Activated naive CD8-positive, alpha-beta T cell treated with anti-CD3 and anti-CD28 coated beads, Interleukin-2, amount 50 U/mL, for 24 hours (primary cell): ENCODE measurements around the gene SPOPL.

Source experiments
- ATAC-seq: fragments of 150-1000 bp; cut with Tn5 transposase; one replicate; pipeline ENCODE4 v1.10.0; 2021
- DNase-seq: peaks from one replicate; pipeline ENCODE4 v3.0.0; 2021
- H3K27ac Mint-ChIP-seq: one replicate; pipeline ENCODE4 v1.8.0; 2021; ENCODE audit warnings: mild to moderate bottlenecking, mixed read lengths
- H3K27me3 Mint-ChIP-seq: one replicate; pipeline ENCODE4 v1.8.0; 2021; ENCODE audit warnings: mixed read lengths
- H3K36me3 Mint-ChIP-seq: one replicate; pipeline ENCODE4 v1.8.0; 2021; ENCODE audit warnings: low read depth, mixed read lengths
- H3K4me1 Mint-ChIP-seq: one replicate; pipeline ENCODE4 v1.8.0; 2021; ENCODE audit warnings: mixed read lengths
- H3K4me3 Mint-ChIP-seq: one replicate; pipeline ENCODE4 v1.8.0; 2021; ENCODE audit warnings: mild to moderate bottlenecking, moderate library complexity, mixed read lengths
- H3K9me3 Mint-ChIP-seq: one replicate; pipeline ENCODE4 v1.8.0; 2021; ENCODE audit warnings: mixed read lengths

SPOPL gene

GRCh38 chr2:138577066-138577465 lies 75.5 kb downstream of the SPOPL start:
- H3K9me3 Mint-ChIP-seq: peaks cover 40% of the 10 kb centered on the region
- ATAC-seq: no peak
- no peak overlapping the region for H3K27ac Mint-ChIP-seq
- no peaks in the 10 kb centered on the region for H3K4me1 Mint-ChIP-seq
- DNase-seq: no peak
- H3K27me3 Mint-ChIP-seq: no peaks in the 10 kb centered on the region
- H3K36me3 Mint-ChIP-seq: peaks cover 65% of the 10 kb centered on the region
- no peak overlapping the region for H3K4me3 Mint-ChIP-seq

- DNase-seq (no peak), ATAC-seq (no peak)
- Mint-ChIP-seq H3K36me3 (peaks cover 55% of the 10 kb centered on the region), H3K4me1 (no peaks in the 10 kb centered on the region), H3K27me3 (no peaks in the 10 kb centered on the region), H3K27ac (no peak overlapping the region), H3K9me3 (peaks cover 32% of the 10 kb centered on the region), H3K4me3 (no peak overlapping the region)
Measured at GRCh38 chr2:138579556-138579955, 78.0 kb downstream of the SPOPL start.

GRCh38 chr2:138581909-138582308 lies 80.3 kb downstream of the SPOPL start:
- Mint-ChIP-seq H3K4me1 (no peaks in the 10 kb centered on the region), H3K4me3 (no peak overlapping the region), H3K36me3 (peaks cover 40% of the 10 kb centered on the region), H3K27ac (no peak overlapping the region), H3K9me3 (peaks cover 23% of the 10 kb centered on the region), H3K27me3 (no peaks in the 10 kb centered on the region)
- no peak for DNase-seq
- no peak for ATAC-seq

DNA sequence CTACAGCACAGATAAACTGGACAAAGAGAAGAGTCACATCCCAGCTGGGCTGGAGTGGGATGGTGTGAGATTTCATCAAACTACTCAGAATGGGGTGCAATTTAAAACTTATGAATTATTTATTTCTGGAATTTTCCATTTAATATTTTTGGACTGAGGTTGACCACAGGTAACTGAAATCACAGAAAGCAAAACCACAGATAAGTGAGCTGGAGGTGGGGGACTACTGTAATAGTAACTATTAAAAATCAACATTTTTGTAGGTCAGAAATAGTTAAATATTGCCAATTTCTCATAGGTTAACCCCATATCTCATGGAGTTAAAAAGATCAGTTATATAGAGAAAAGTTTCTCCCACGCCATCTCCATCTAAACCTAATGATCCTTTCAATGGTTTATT lies 88.1 kb downstream of the SPOPL start:
- ATAC-seq (no peak), DNase-seq (no peak)
- H3K4me3 Mint-ChIP-seq: no peak overlapping the region
- peaks cover 15% of the 10 kb centered on the region for H3K36me3 Mint-ChIP-seq
- no peaks in the 10 kb centered on the region for H3K4me1 Mint-ChIP-seq
- H3K27me3 Mint-ChIP-seq: no peaks in the 10 kb centered on the region
- no peaks in the 10 kb centered on the region for H3K9me3 Mint-ChIP-seq
- no peak overlapping the region for H3K27ac Mint-ChIP-seq

DNA sequence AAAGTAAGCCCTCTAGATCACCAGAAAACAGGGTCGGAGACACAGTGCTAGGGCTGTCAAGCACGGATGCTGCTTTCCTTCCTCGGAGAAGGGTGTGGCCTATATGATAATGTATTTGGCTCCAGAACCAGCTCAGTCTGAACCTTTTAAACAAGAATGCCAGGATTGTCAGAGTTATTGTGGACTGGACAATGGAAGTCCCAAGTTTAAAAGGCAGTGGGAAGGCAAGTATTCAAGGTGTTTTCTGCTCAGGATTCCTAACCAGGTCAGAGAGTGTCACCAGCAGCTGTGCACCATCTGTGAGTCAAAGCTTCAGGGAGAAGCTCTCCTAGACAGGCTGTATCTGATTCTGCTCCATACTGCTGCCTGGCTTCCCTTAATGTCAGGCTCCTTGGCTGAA lies 94.8 kb downstream of the SPOPL start:
- ATAC-seq (no peak), DNase-seq (no peak)
- Mint-ChIP-seq H3K27ac (no peak overlapping the region), H3K4me3 (no peak overlapping the region), H3K9me3 (no peaks in the 10 kb centered on the region), H3K36me3 (peaks cover 6% of the 10 kb centered on the region), H3K27me3 (no peaks in the 10 kb centered on the region), H3K4me1 (no peaks in the 10 kb centered on the region)

DNA sequence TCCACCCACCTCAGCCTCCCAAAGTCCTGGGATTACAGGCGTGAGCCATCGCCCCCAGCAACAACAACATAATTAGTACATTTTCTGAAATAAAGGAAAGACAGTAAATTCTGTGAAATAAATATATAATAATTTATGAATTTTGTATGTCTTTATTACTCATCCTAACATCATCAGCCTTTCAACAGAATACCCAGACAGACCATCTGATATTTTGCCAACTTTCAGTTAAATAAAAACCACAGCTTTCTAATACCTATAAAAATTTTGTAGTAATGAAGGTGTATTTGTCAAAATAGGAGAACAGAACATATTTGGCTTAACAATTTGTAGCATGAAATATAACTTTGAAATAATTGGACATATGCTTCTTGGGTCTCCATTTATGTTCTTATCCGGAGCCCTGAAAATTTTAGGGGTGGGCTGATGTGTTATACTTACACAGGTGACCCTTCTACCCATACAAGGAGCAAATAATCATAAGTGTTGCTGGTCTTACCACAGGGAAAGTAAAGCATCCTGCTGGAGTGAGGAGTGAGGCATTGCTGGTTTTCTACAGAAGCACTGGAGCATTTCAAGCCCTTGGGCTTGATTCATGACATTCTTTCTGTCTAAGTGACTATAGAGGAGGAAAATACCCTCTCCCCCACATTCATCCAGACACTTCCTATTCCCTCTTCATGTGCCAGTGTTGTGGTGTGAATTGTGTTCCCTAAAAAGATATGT lies 99.3 kb downstream of the SPOPL start:
- H3K4me3 Mint-ChIP-seq: no peak overlapping the region
- no peak overlapping the region for H3K27ac Mint-ChIP-seq
- H3K9me3 Mint-ChIP-seq: no peaks in the 10 kb centered on the region
- DNase-seq (no peak), ATAC-seq (no peak)
- H3K4me1 Mint-ChIP-seq: no peaks in the 10 kb centered on the region
- H3K36me3 Mint-ChIP-seq: no peaks in the 10 kb centered on the region
- no peaks in the 10 kb centered on the region for H3K27me3 Mint-ChIP-seq

GRCh38 chr2:138601458-138602165 lies 100.0 kb downstream of the SPOPL start:
- H3K4me3 Mint-ChIP-seq: no peak overlapping the region
- no peaks in the 10 kb centered on the region for H3K4me1 Mint-ChIP-seq
- H3K9me3 Mint-ChIP-seq: no peaks in the 10 kb centered on the region
- no peak overlapping the region for H3K27ac Mint-ChIP-seq
- DNase-seq (no peak), ATAC-seq (no peak)
- no peaks in the 10 kb centered on the region for H3K27me3 Mint-ChIP-seq
- H3K36me3 Mint-ChIP-seq: no peaks in the 10 kb centered on the region

GRCh38 chr2:138602166-138602460 lies 100.5 kb downstream of the SPOPL start:
- no peak for ATAC-seq
- DNase-seq: no peak
- Mint-ChIP-seq H3K4me3 (no peak overlapping the region), H3K27ac (no peak overlapping the region), H3K27me3 (no peaks in the 10 kb centered on the region), H3K36me3 (no peaks in the 10 kb centered on the region), H3K9me3 (no peaks in the 10 kb centered on the region), H3K4me1 (no peaks in the 10 kb centered on the region)

GRCh38 chr2:138607746-138608145 lies 106.2 kb downstream of the SPOPL start:
- Mint-ChIP-seq H3K27me3 (no peaks in the 10 kb centered on the region), H3K9me3 (no peaks in the 10 kb centered on the region), H3K36me3 (no peaks in the 10 kb centered on the region), H3K4me1 (no peaks in the 10 kb centered on the region), H3K4me3 (no peak overlapping the region), H3K27ac (no peak overlapping the region)
- DNase-seq (no peak), ATAC-seq (no peak)

GRCh38 chr2:138609446-138609845 lies 107.9 kb downstream of the SPOPL start:
- Mint-ChIP-seq H3K27ac (no peak overlapping the region), H3K9me3 (no peaks in the 10 kb centered on the region), H3K36me3 (no peaks in the 10 kb centered on the region), H3K4me3 (no peak overlapping the region), H3K4me1 (no peaks in the 10 kb centered on the region), H3K27me3 (no peaks in the 10 kb centered on the region)
- ATAC-seq: no peak
- DNase-seq: no peak

GRCh38 chr2:138610201-138610953 lies 108.8 kb downstream of the SPOPL start:
- DNase-seq (no peak), ATAC-seq (no peak)
- Mint-ChIP-seq H3K27me3 (peaks cover 4% of the 10 kb centered on the region), H3K4me1 (no peaks in the 10 kb centered on the region), H3K4me3 (no peak overlapping the region), H3K27ac (no peak overlapping the region), H3K9me3 (no peaks in the 10 kb centered on the region), H3K36me3 (no peaks in the 10 kb centered on the region)

- Mint-ChIP-seq H3K4me1 (no peaks in the 10 kb centered on the region), H3K9me3 (no peaks in the 10 kb centered on the region), H3K4me3 (no peak overlapping the region), H3K27ac (no peak overlapping the region), H3K27me3 (peaks cover 7% of the 10 kb centered on the region), H3K36me3 (no peaks in the 10 kb centered on the region)
- no peak for ATAC-seq
- DNase-seq: no peak
Measured at GRCh38 chr2:138615257-138615656, 113.7 kb downstream of the SPOPL start.

GRCh38 chr2:138617026-138617425 lies 115.5 kb downstream of the SPOPL start:
- no peak for DNase-seq
- Mint-ChIP-seq H3K27me3 (peaks cover 7% of the 10 kb centered on the region), H3K36me3 (no peaks in the 10 kb centered on the region), H3K9me3 (no peaks in the 10 kb centered on the region), H3K4me3 (no peak overlapping the region), H3K4me1 (peaks cover 6% of the 10 kb centered on the region), H3K27ac (no peak overlapping the region)
- no peak for ATAC-seq

- Mint-ChIP-seq H3K4me1 (peaks cover 6% of the 10 kb centered on the region), H3K9me3 (no peaks in the 10 kb centered on the region), H3K36me3 (no peaks in the 10 kb centered on the region), H3K27me3 (peaks cover 7% of the 10 kb centered on the region), H3K27ac (no peak overlapping the region), H3K4me3 (no peak overlapping the region)
- DNase-seq (no peak), ATAC-seq (no peak)
Measured at GRCh38 chr2:138618971-138619370, 117.4 kb downstream of the SPOPL start.

- H3K4me1 Mint-ChIP-seq: peaks cover 6% of the 10 kb centered on the region
- no peak for ATAC-seq
- peaks cover 2% of the 10 kb centered on the region for H3K27me3 Mint-ChIP-seq
- DNase-seq: no peak
- H3K9me3 Mint-ChIP-seq: no peaks in the 10 kb centered on the region
- H3K4me3 Mint-ChIP-seq: no peak overlapping the region
- no peak overlapping the region for H3K27ac Mint-ChIP-seq
- H3K36me3 Mint-ChIP-seq: no peaks in the 10 kb centered on the region
Measured at GRCh38 chr2:138620431-138620830, 118.9 kb downstream of the SPOPL start.
